GM12873 (cell line): Measurements from ENCODE around the gene BOC.

Experiments used
- CTCF ChIP-seq: IDR thresholded peaks from 2 replicates; pipeline ENCODE4 v1.5.1; 2012; ENCODE audit warnings: low read depth, mild to moderate bottlenecking, moderate library complexity, low read length, control low read depth; ENCODE audit not compliant: insufficient read depth; ENCODE audit errors: missing control alignments

Gene BOC

GRCh38 chr3:113240841-113241240, 29.5 kb downstream of the BOC start:
- no peak for TF ChIP-seq CTCF

- no peak for TF ChIP-seq CTCF
Observed at GRCh38 chr3:113241292-113242095, 30.1 kb downstream of the BOC start.

DNA sequence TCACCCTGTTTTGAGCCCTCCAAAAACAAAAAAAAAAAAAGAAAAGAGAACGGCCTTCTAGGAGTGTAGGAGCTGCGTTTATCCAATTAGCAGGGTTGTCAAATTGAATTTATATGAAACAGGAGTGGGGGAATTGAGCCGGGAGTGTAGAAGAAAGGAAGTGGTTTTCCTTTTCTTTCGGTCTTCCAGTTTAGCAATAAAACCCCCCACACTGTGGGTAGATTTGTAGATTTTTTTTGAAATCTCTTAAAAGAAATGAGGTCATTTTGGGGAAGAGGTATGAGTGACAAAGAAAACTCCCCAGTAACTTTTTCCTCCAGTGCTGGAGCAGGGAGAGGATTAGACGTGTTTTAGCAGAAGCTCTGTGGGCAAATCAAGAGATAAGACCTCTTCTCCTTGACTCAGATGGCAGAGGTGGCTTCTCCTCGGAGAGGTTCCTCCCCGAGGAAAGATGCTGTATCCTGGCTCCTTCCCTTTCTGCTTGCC, 30.8 kb downstream of the BOC start:
- TF ChIP-seq CTCF: no peak

DNA sequence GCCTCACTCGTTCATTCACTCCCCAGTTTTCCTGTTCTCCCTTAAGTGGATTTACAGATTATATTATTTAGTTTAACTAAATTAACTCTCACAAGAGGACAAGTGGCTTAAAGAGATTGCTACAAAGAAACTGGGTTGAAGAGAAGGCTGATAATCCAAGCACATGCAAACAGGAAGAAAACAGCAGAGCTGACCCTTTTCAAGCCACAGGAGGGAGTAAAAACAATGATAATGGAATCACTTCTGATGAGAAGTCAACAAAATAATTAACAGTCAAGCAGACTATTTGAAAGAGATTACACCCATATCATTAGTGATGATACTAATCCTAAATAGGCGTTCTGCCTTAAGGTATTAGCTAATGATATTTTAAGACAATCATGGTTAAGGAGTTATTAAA, 31.7 kb downstream of the BOC start:
- TF ChIP-seq CTCF: no peak

DNA sequence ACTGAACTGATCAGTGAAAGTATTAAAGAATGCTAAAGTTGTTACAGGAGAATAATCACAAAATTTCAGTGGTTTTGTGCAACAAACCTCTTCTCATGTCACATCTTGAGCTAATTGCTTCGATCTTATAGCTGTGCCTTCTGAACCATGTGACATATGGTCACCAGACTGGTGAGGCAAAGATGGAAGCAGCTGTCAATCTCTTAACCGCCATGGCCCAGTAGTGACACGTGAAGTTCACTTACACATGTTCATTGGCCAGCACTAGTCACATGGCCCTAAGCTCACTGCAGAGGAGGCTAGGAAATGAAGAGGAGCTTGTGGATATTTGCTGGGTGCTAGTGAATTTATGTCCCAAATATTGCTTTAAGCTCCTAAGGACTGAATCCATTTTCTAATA, 32.5 kb downstream of the BOC start:
- no peak for TF ChIP-seq CTCF

DNA sequence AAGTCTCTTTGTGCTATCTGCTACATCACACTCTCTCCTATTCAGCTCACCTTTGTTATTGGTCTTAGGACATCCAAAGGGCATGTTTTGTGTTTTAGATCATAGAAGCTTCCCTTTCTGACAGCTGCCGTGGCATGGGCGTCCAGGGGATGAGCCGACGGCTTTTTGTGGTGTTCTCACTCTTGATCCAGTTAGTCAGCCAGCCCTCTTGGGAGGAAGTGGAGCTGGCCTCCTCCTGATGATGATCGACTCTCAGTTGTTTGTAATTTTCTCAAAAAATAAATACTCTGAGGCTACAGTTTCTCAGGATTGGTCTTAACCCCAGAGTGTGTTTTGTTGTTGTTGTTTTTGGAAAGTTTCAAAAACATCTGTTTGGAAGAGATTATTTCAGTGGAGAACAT, 34.4 kb downstream of the BOC start:
- TF ChIP-seq CTCF: no peak

- TF ChIP-seq CTCF: no peak
Observed at GRCh38 chr3:113247068-113247467, 35.7 kb downstream of the BOC start.
